ENCODE measurements around the gene NTPCR. TPM values are rescaled to one million over a fixed set of nuclear protein-coding genes. Genes with fewer than 3 reads are reported as not detected.

The NTPCR gene
- total RNA-seq, 1 experiment from 2014 or later: 34.2 TPM

DNA sequence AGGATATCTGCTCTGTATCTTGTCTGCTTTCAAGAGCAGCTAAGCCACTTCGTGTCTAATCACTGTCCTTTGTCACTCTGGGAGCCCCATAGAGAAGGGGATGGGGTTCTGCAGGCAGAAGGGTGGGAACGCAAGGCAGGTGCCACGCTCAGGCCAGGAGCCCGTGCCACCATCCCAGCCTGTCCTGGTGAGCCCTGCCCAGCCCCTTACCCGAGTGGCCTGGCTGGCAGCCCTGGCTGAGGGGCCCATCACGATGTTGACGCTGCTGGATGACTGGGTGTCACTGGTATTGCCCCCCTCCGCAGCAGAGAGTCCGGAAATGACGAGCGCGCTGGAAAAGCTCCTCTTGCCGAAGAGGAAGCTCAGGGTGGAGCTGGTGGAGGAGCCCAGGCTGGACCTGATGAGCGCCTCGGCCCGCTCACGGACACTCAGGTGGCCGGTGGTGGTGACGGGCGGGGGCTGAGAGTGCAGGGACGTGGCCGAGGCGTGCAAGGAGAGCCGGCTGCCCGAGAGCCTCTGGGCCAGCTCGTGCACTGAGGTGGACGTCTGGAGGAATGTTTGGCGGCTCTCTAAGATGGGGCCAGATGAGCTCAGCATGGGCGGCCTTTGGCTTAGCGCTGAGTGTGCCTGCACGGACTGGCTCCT, 35.6 kb downstream of the NTPCR start:
- Histone ChIP-seq H3K9me2 (ENCODE audit: insufficient read depth) (no peaks in the 10 kb centered on the region), H3K79me2 (ENCODE audit: insufficient read depth, low read length) (no peaks in the 10 kb centered on the region), H3K4me2 (ENCODE audit: low read length) (no peak overlapping the region), H4K20me1 (ENCODE audit: insufficient read depth) (no peaks in the 10 kb centered on the region), H3K4me1 (ENCODE audit: control insufficient read depth in 1 of 2, insufficient read depth in 2 of 2, low read length in 2 of 2) (peaks cover 5 to 8% of the 10 kb centered on the region in 2 experiments; a peak in 1 of 4 replicates), H3K27me3 (ENCODE audit: insufficient read depth, low read length) (no peaks in the 10 kb centered on the region), H3K9ac (ENCODE audit: low read length) (no peak overlapping the region), H3K9me3 (ENCODE audit: control insufficient read depth in 1 of 2, insufficient read depth in 1 of 2, low read depth in 1 of 2, low read length in 2 of 2) (no peaks in the 10 kb centered on the region), H3K27ac (ENCODE audit: low read depth, low read length) (no peak overlapping the region), H3K36me3 (ENCODE audit: control insufficient read depth in 1 of 2, insufficient read depth in 2 of 2, low read length in 2 of 2) (no peaks in the 10 kb centered on the region), H2AFZ (ENCODE audit: low read depth, low read length, poor library complexity, severe bottlenecking) (no peak overlapping the region), H3K4me3 (replicated peaks in 1 of 2; ENCODE audit: low read depth in 1 of 2, low read length in 2 of 2) (no peak overlapping the region)
- intact Hi-C loops (cut with micrococcal nuclease): no loop called here
- RAD21 ChIA-PET (ENCODE audit: low non-redundant PET in 1 of 2, low total read pairs in 2 of 2, uncharacterized antibody in 2 of 2, unreplicated experiment in 2 of 2): no interaction called here
- CTCF ChIA-PET: no interaction called here
- no TSS peak for BruUV-seq (replicated peaks)
- no peak for ATAC-seq
- TF ChIP-seq EGR1 (IDR thresholded peaks at IDR 0.05; ENCODE audit: low read depth) (no peak), ELF1 (IDR thresholded peaks at IDR 0.05; ENCODE audit: borderline replicate concordance, low read depth) (no peak), JUND (IDR thresholded peaks at IDR 0.05) (no peak), POLR2AphosphoS5 (IDR thresholded peaks at IDR 0.05; ENCODE audit: low read depth, low read length) (no peak), RAD21 (IDR thresholded peaks at IDR 0.05; ENCODE audit: low read depth) (no peak), FOSL1 (IDR thresholded peaks at IDR 0.05; ENCODE audit: low read depth) (no peak), EZH2 (IDR thresholded peaks at IDR 0.05) (no peak), POLR2A (IDR thresholded peaks at IDR 0.05; ENCODE audit: borderline replicate concordance, extremely low read depth, insufficient read depth, insufficient read length) (no peak), CEBPB (IDR thresholded peaks at IDR 0.05; ENCODE audit: low read depth) (no peak), ZFX (IDR thresholded peaks at IDR 0.05) (no peak), YY1 (IDR thresholded peaks at IDR 0.05; ENCODE audit: extremely low read depth, insufficient replicate concordance, low read depth, low read length) (no peak), SRF (IDR thresholded peaks at IDR 0.05; ENCODE audit: low read depth) (no peak)
- TF ChIP-seq, protein P1, sequence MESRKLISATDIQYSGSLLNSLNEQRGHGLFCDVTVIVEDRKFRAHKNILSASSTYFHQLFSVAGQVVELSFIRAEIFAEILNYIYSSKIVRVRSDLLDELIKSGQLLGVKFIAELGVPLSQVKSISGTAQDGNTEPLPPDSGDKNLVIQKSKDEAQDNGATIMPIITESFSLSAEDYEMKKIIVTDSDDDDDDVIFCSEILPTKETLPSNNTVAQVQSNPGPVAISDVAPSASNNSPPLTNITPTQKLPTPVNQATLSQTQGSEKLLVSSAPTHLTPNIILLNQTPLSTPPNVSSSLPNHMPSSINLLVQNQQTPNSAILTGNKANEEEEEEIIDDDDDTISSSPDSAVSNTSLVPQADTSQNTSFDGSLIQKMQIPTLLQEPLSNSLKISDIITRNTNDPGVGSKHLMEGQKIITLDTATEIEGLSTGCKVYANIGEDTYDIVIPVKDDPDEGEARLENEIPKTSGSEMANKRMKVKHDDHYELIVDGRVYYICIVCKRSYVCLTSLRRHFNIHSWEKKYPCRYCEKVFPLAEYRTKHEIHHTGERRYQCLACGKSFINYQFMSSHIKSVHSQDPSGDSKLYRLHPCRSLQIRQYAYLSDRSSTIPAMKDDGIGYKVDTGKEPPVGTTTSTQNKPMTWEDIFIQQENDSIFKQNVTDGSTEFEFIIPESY (IDR thresholded peaks at IDR 0.05; ENCODE audit: extremely low read depth, insufficient replicate concordance, low read length): no peak
- TF ChIP-seq, protein P2, sequence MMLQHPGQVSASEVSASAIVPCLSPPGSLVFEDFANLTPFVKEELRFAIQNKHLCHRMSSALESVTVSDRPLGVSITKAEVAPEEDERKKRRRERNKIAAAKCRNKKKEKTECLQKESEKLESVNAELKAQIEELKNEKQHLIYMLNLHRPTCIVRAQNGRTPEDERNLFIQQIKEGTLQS (IDR thresholded peaks at IDR 0.05): no peak
- TF ChIP-seq, protein P3, sequence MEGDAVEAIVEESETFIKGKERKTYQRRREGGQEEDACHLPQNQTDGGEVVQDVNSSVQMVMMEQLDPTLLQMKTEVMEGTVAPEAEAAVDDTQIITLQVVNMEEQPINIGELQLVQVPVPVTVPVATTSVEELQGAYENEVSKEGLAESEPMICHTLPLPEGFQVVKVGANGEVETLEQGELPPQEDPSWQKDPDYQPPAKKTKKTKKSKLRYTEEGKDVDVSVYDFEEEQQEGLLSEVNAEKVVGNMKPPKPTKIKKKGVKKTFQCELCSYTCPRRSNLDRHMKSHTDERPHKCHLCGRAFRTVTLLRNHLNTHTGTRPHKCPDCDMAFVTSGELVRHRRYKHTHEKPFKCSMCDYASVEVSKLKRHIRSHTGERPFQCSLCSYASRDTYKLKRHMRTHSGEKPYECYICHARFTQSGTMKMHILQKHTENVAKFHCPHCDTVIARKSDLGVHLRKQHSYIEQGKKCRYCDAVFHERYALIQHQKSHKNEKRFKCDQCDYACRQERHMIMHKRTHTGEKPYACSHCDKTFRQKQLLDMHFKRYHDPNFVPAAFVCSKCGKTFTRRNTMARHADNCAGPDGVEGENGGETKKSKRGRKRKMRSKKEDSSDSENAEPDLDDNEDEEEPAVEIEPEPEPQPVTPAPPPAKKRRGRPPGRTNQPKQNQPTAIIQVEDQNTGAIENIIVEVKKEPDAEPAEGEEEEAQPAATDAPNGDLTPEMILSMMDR (IDR thresholded peaks at IDR 0.05 in 2 of 3, conservative IDR thresholded peaks at IDR 0.05 in 1 of 3; ENCODE audit: borderline replicate concordance in 1 of 3, insufficient read depth in 1 of 3, low read depth in 2 of 3, low read length in 2 of 3): no peak
- TF ChIP-seq, protein P4, sequence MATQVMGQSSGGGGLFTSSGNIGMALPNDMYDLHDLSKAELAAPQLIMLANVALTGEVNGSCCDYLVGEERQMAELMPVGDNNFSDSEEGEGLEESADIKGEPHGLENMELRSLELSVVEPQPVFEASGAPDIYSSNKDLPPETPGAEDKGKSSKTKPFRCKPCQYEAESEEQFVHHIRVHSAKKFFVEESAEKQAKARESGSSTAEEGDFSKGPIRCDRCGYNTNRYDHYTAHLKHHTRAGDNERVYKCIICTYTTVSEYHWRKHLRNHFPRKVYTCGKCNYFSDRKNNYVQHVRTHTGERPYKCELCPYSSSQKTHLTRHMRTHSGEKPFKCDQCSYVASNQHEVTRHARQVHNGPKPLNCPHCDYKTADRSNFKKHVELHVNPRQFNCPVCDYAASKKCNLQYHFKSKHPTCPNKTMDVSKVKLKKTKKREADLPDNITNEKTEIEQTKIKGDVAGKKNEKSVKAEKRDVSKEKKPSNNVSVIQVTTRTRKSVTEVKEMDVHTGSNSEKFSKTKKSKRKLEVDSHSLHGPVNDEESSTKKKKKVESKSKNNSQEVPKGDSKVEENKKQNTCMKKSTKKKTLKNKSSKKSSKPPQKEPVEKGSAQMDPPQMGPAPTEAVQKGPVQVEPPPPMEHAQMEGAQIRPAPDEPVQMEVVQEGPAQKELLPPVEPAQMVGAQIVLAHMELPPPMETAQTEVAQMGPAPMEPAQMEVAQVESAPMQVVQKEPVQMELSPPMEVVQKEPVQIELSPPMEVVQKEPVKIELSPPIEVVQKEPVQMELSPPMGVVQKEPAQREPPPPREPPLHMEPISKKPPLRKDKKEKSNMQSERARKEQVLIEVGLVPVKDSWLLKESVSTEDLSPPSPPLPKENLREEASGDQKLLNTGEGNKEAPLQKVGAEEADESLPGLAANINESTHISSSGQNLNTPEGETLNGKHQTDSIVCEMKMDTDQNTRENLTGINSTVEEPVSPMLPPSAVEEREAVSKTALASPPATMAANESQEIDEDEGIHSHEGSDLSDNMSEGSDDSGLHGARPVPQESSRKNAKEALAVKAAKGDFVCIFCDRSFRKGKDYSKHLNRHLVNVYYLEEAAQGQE (IDR thresholded peaks at IDR 0.05; ENCODE audit: low read depth): no peak
- TF ChIP-seq, protein P5, sequence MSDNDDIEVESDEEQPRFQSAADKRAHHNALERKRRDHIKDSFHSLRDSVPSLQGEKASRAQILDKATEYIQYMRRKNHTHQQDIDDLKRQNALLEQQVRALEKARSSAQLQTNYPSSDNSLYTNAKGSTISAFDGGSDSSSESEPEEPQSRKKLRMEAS (IDR thresholded peaks at IDR 0.05): no peak
- DNase-seq (ENCODE audit: low read depth, low spot score): no peak
- POLR2A ChIA-PET: no interaction called here

Measured in HCT116 (cell line).